ENCODE data around the gene GULP1. TPM values are rescaled to one million over a fixed set of nuclear protein-coding genes. Genes with fewer than 3 reads are reported as not detected.
A peak's percentile ranks its signal among the peaks of the same experiment; 100 is the strongest.

GULP1 gene
- total and polyA plus RNA-seq, 2 of the 4 experiments (the other 2 are of a cell fraction), result 24.4 to 40.1 TPM

- BruUV-seq (replicated peaks), result no TSS peak
- Histone ChIP-seq H3K79me1 (ENCODE audit: low read depth in 1 of 2, low read length in 2 of 2) (peaks cover 3 to 9% of the 10 kb centered on the region in 2 experiments; a peak in 2 of 4 replicates), H3K4me3 (ENCODE audit: insufficient read depth, low read depth, low read length) (no peak overlapping the region), H3K9me3 (ENCODE audit: control insufficient read depth, insufficient read depth, low read length) (peaks cover 3% of the 10 kb centered on the region), H3K23ac (ENCODE audit: low read depth, low read length) (no peak overlapping the region), H3K9ac (ENCODE audit: low read depth, low read length) (no peak overlapping the region), H2BK120ac (ENCODE audit: low read depth, low read length) (no peak overlapping the region; the same call in 1 of the 2 replicates), H3K36me3 (ENCODE audit: control insufficient read depth, insufficient read depth, low read length) (peaks cover 2% of the 10 kb centered on the region; the same call in 1 of the 2 replicates), H2BK5ac (ENCODE audit: low read depth, low read length, poor library complexity, severe bottlenecking) (no peak overlapping the region), H2AK5ac (ENCODE audit: low read depth, low read length) (no peak overlapping the region), H2BK20ac (ENCODE audit: low read depth, low read length) (no peak overlapping the region), H4K20me1 (ENCODE audit: insufficient read depth, low read length) (no peaks in the 10 kb centered on the region), H3K4me1 (ENCODE audit: control insufficient read depth, insufficient read depth, low read length) (peaks cover 2% of the 10 kb centered on the region; the same call in 1 of the 2 replicates), H3K18ac (ENCODE audit: low read depth, low read length) (no peak overlapping the region; the same call in 1 of the 2 replicates), H2AFZ (replicated peaks; ENCODE audit: low read length, poor library complexity) (no peak overlapping the region), H3K14ac (replicated peaks; ENCODE audit: low read depth, low read length) (no peak overlapping the region), H4K8ac (ENCODE audit: low read depth in 2 of 2, low read length in 2 of 2) (no peak overlapping the region), H4K91ac (ENCODE audit: insufficient read depth, low read depth, low read length) (no peak overlapping the region), H2BK15ac (ENCODE audit: low read depth, low read length) (no peak overlapping the region), H3K4ac (ENCODE audit: low read depth, low read length) (no peak overlapping the region), H2AK9ac (replicated peaks; ENCODE audit: low read depth, low read length, poor library complexity) (no peak overlapping the region), H4K5ac (ENCODE audit: low read depth, low read length) (no peak overlapping the region), H3K27ac (ENCODE audit: insufficient read depth, low read length) (no peak overlapping the region), H3K9me1 (ENCODE audit: insufficient read depth, low read length) (no peaks in the 10 kb centered on the region), H3K4me2 (ENCODE audit: low read depth, low read length) (no peak overlapping the region), H3K27me3 (ENCODE audit: control insufficient read depth, insufficient read depth, low read length) (no peaks in the 10 kb centered on the region), H3K56ac (ENCODE audit: extremely low read depth, insufficient read depth, low read length) (no peak overlapping the region)
- dilution Hi-C loops (cut with HindIII; ENCODE audit: low sequenced_read_pairs, unreplicated experiment) (no loop called here), in situ Hi-C loops (cut with MboI; ENCODE audit: low sequenced_read_pairs) (loop anchor here (5.0 kb wide), 1 partner anchor 453 kb away; no protein-coding TSS in a partner anchor), intact Hi-C loops (cut with micrococcal nuclease) (loop anchor here (5.0 to 10.0 kb wide), 3 partner anchors 68 to 645 kb away; partner anchors contain the start of gene COL5A2)
- DNase-seq (peak; percentile 27), ATAC-seq (ENCODE audit: low read depth) (no peak)
- POLR2A ChIA-PET (ENCODE audit: unreplicated experiment), result no interaction called here
- CTCF ChIA-PET, result no interaction called here
- TF ChIP-seq RFX5 (IDR thresholded peaks at IDR 0.05; ENCODE audit: low read depth, low read length) (no peak), MAZ (IDR thresholded peaks at IDR 0.05; ENCODE audit: borderline replicate concordance, low read depth, low read length) (no peak), RCOR1 (IDR thresholded peaks at IDR 0.05; ENCODE audit: insufficient replicate concordance, low read length) (no peak), MAFK (IDR thresholded peaks at IDR 0.05; ENCODE audit: low read depth, low read length) (no peak), MXI1 (IDR thresholded peaks at IDR 0.05; ENCODE audit: borderline replicate concordance, low read depth, low read length) (no peak), POLR2A (IDR thresholded peaks at IDR 0.05; ENCODE audit: low read depth, low read length) (no peak)
- TF ChIP-seq, protein P1, sequence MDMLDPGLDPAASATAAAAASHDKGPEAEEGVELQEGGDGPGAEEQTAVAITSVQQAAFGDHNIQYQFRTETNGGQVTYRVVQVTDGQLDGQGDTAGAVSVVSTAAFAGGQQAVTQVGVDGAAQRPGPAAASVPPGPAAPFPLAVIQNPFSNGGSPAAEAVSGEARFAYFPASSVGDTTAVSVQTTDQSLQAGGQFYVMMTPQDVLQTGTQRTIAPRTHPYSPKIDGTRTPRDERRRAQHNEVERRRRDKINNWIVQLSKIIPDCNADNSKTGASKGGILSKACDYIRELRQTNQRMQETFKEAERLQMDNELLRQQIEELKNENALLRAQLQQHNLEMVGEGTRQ (IDR thresholded peaks at IDR 0.05; ENCODE audit: low read depth, low read length), result no peak
- TF ChIP-seq, protein P2, sequence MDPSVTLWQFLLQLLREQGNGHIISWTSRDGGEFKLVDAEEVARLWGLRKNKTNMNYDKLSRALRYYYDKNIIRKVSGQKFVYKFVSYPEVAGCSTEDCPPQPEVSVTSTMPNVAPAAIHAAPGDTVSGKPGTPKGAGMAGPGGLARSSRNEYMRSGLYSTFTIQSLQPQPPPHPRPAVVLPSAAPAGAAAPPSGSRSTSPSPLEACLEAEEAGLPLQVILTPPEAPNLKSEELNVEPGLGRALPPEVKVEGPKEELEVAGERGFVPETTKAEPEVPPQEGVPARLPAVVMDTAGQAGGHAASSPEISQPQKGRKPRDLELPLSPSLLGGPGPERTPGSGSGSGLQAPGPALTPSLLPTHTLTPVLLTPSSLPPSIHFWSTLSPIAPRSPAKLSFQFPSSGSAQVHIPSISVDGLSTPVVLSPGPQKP (IDR thresholded peaks at IDR 0.05; ENCODE audit: borderline replicate concordance, low read depth, low read length), result no peak
- WGBS, 2 experiments (ENCODE audit: extremely low coverage in 2 of 2, insufficient read length in 1 of 2), result 80% methylated on average over 1 of the region's 1 CpG; no CpG with 5 or more reads in 1 of the 2 experiments
These were observed 238.0 kb downstream of the GULP1 start for GRCh38 chr2:188529710-188530109.
